Left lobe of liver (tissue), 2 donors: ENCODE results near the gene LRRC46. TPM values are rescaled to one million over a fixed set of nuclear protein-coding genes. Genes with fewer than 3 reads are reported as not detected.

Experiments used
- ATAC-seq: fragments of 200-7000 bp; cut with Tn5 transposase; one replicate; pipeline ENCODE4 v1.9.1; 2020; ENCODE audit warnings: mild to moderate bottlenecking, moderate library complexity
- DNase-seq: peaks from one replicate; pipeline ENCODE4 v3.0.0-alpha.2; 2020; ENCODE audit warnings: low spot score
- total RNA-seq: library from RNA; stranded (reverse); gene quantifications from one replicate; pipeline ENCODE4 v1.2.1, GENCODE V29; 2021
- donor health status: DM: no; HTN: no; CAD: no; lungs with moderate emphysema.
- donor health status: DM: no; HTN: yes; CAD: no.

LRRC46 gene
- total RNA-seq, 1 donor from 2014 or later = 0.40 TPM

- ATAC-seq = no peak
- DNase-seq = no peak
Observed at GRCh38 chr17:47829870-47830269, 1.6 kb upstream of the LRRC46 start.

GRCh38 chr17:47830396-47831002, 971 bp upstream of the LRRC46 start:
- no peak for ATAC-seq
- no peak for DNase-seq

- ATAC-seq (peak; percentile 10), DNase-seq (no peak)
Observed at GRCh38 chr17:47831934-47832327, 461 bp downstream of the LRRC46 start.

GRCh38 chr17:47834756-47835155, 3.3 kb downstream of the LRRC46 start:
- ATAC-seq = no peak
- DNase-seq = no peak

GRCh38 chr17:47836601-47837000, 5.1 kb downstream of the LRRC46 start:
- DNase-seq (no peak), ATAC-seq (no peak)

GRCh38 chr17:47837401-47838039, 6.0 kb downstream of the LRRC46 start:
- ATAC-seq = no peak
- no peak for DNase-seq

GRCh38 chr17:47838636-47839035, 7.2 kb downstream of the LRRC46 start:
- DNase-seq (no peak), ATAC-seq (no peak)

GRCh38 chr17:47839071-47839470, 7.6 kb downstream of the LRRC46 start:
- DNase-seq (no peak), ATAC-seq (no peak)

GRCh38 chr17:47840001-47840741, 8.7 kb downstream of the LRRC46 start:
- peak; percentile 56 for DNase-seq

GRCh38 chr17:47840742-47841487, 9.4 kb downstream of the LRRC46 start, which contains the start of gene SCRN2:
TSS of gene SCRN2 (minus strand) at chr17:47841273. CDS start at chr17:47840843, 430 bp downstream.
- DNase-seq = peak; percentile 95
- peak; percentile 94 for ATAC-seq

More at GRCh38 chr17:47840001-47840741, 8.7 kb downstream of the LRRC46 start:
- ATAC-seq = no peak

GRCh38 chr17:47841488-47842291, 10.2 kb downstream of the LRRC46 start:
- ATAC-seq (peak; percentile 7), DNase-seq (no peak)

- ATAC-seq = no peak
Observed at GRCh38 chr17:47843391-47843730, 11.9 kb downstream of the LRRC46 start.

GRCh38 chr17:47844227-47844626, 12.8 kb downstream of the LRRC46 start:
- DNase-seq = no peak
- no peak for ATAC-seq

More at GRCh38 chr17:47843391-47843730, 11.9 kb downstream of the LRRC46 start:
- no peak for DNase-seq

GRCh38 chr17:47844814-47845715, 13.6 kb downstream of the LRRC46 start:
- no peak for DNase-seq
- no peak for ATAC-seq

GRCh38 chr17:47845716-47846075, 14.2 kb downstream of the LRRC46 start:
- ATAC-seq = no peak
- DNase-seq = no peak

GRCh38 chr17:47846716-47847340, 15.4 kb downstream of the LRRC46 start:
- DNase-seq (no peak), ATAC-seq (no peak)

GRCh38 chr17:47847341-47848197, 16.1 kb downstream of the LRRC46 start:
- ATAC-seq (no peak), DNase-seq (no peak)

GRCh38 chr17:47848198-47848513, 16.7 kb downstream of the LRRC46 start:
- ATAC-seq = no peak
- DNase-seq = no peak
